Mucosa of descending colon (tissue), 3 donors: ENCODE results near the gene NRCAM. TPM values are rescaled to one million over a fixed set of nuclear protein-coding genes. Genes with fewer than 3 reads are reported as not detected.

Experiments
- ATAC-seq: fragments of 200-7000 bp; cut with Tn5 transposase; one replicate; pipeline ENCODE4 v1.9.1; 2020; ENCODE audit warnings: mild to moderate bottlenecking, moderate library complexity
- DNase-seq, 3 donors: peaks; one replicate each; pipeline ENCODE4 v3.0.0-alpha.2; 2020
- H3K36me3 ChIP-seq: fragments of 200-600 bp; one replicate; pipeline ENCODE4 v1.8.0; 2021; ENCODE audit warnings: low read depth, mild to moderate bottlenecking
- H3K4me1 ChIP-seq: fragments of 200-600 bp; one replicate; pipeline ENCODE4 v1.8.0; 2021; ENCODE audit warnings: low read depth, mild to moderate bottlenecking
- H3K4me3 ChIP-seq: fragments of 200-600 bp; one replicate; pipeline ENCODE4 v1.8.0; 2021; ENCODE audit warnings: mild to moderate bottlenecking
- H3K9me3 ChIP-seq: fragments of 200-600 bp; one replicate; pipeline ENCODE4 v1.8.0; 2021; ENCODE audit warnings: mild to moderate bottlenecking
- CTCF ChIP-seq: fragments of 200-600 bp; IDR thresholded peaks from one replicate; pipeline ENCODE4 v1.8.0; 2022; ENCODE audit warnings: antibody characterized with exemption, mild to moderate bottlenecking
- intact Hi-C, 2 donors: fragments of 100-400 bp; cut with DNase I in 1 of 2; cut with micrococcal nuclease in 1 of 2; formaldehyde crosslinking; loops; one replicate each; pipeline versions ENCODE4 v1.11.0 to v1.11.1; 2022; cut with DNase I, micrococcal nuclease
- total RNA-seq, 3 donors: library from RNA; stranded (reverse); fragmentation: NEBNext Ultra II Directional in 2 of 3; extraction: Animal tissue kit (Norgen Biotek cat#: 25700) in 2 of 3; gene quantifications; one replicate each; pipeline versions ENCODE4 v1.2.1 to v1.2.4, GENCODE V29; 2021 to 2023
- donor health status: DM: no; HTN: no; CAD: no; lungs with moderate emphysema.
- donor health status: DM: no; HTN: no; CAD: no.
- donor health status: DM: no; HTN: yes; CAD: no.

The NRCAM gene
- total RNA-seq, 3 donors from 2014 or later, result 1.0 to 3.4 (median 2.3) TPM

- intact Hi-C loops, result no loop called here
- H3K36me3 ChIP-seq, result no peaks in the 10 kb centered on the region
- no peak overlapping the region for H3K4me3 ChIP-seq
- no peaks in the 10 kb centered on the region for H3K9me3 ChIP-seq
- TF ChIP-seq CTCF, result no peak
- no peak for DNase-seq
- no peaks in the 10 kb centered on the region for H3K4me1 ChIP-seq
- ATAC-seq, result no peak
Observed at GRCh38 chr7:108285003-108285368, 171.2 kb downstream of the NRCAM start.

GRCh38 chr7:108284349-108285002, 171.8 kb downstream of the NRCAM start:
- intact Hi-C loops, result no loop called here
- no peak for TF ChIP-seq CTCF
- no peaks in the 10 kb centered on the region for H3K36me3 ChIP-seq

GRCh38 chr7:108283252-108283651, 173.0 kb downstream of the NRCAM start:
- Histone ChIP-seq H3K4me3 (no peak overlapping the region), H3K9me3 (no peaks in the 10 kb centered on the region), H3K36me3 (no peaks in the 10 kb centered on the region), H3K4me1 (no peaks in the 10 kb centered on the region)
- DNase-seq (no peak), ATAC-seq (no peak)
- no peak for TF ChIP-seq CTCF
- intact Hi-C loops, result no loop called here

More at GRCh38 chr7:108284349-108285002, 171.8 kb downstream of the NRCAM start:
- H3K4me1 ChIP-seq, result no peaks in the 10 kb centered on the region
- ATAC-seq, result no peak
- DNase-seq, result no peak
- H3K9me3 ChIP-seq, result no peaks in the 10 kb centered on the region
- H3K4me3 ChIP-seq, result no peak overlapping the region

- no peaks in the 10 kb centered on the region for H3K36me3 ChIP-seq
- no peak for ATAC-seq
- DNase-seq, result no peak
- intact Hi-C loops, result no loop called here
- H3K4me3 ChIP-seq, result no peak overlapping the region
- no peaks in the 10 kb centered on the region for H3K9me3 ChIP-seq
- no peaks in the 10 kb centered on the region for H3K4me1 ChIP-seq
- no peak for TF ChIP-seq CTCF
Observed at GRCh38 chr7:108282427-108282996, 173.7 kb downstream of the NRCAM start.

GRCh38 chr7:108280136-108280535, 176.1 kb downstream of the NRCAM start:
- TF ChIP-seq CTCF, result no peak
- H3K36me3 ChIP-seq, result no peaks in the 10 kb centered on the region
- no peaks in the 10 kb centered on the region for H3K4me1 ChIP-seq
- H3K9me3 ChIP-seq, result no peaks in the 10 kb centered on the region
- ATAC-seq (no peak), DNase-seq (no peak)
- no peak overlapping the region for H3K4me3 ChIP-seq
- intact Hi-C loops, result no loop called here
